Measurements from ENCODE around the gene DDX17.

DDX17 gene

DNA sequence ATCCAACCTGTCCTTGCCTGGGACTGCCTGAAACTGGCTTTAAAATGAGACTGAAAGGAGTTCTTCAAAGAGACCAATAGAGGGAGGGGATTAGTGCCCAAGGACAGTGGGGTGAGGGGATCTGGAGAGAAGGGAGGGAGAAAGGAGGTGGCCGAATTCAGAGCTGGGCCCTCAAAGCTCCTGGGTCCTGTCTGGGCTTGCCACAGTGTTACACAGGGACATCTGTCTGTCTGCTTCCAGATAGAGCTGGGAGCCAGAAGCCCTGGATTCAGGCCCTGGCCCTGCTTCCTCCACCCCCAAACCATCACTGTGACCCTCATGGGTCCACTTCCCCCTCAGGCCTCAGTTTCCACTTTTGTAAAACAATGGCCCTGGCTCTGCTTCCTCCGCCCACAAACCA lies 54.7 kb downstream of the DDX17 start:
- no peak for DNase-seq (ENCODE audit: low read depth in 3 of 3, low spot score in 1 of 3)

DNA sequence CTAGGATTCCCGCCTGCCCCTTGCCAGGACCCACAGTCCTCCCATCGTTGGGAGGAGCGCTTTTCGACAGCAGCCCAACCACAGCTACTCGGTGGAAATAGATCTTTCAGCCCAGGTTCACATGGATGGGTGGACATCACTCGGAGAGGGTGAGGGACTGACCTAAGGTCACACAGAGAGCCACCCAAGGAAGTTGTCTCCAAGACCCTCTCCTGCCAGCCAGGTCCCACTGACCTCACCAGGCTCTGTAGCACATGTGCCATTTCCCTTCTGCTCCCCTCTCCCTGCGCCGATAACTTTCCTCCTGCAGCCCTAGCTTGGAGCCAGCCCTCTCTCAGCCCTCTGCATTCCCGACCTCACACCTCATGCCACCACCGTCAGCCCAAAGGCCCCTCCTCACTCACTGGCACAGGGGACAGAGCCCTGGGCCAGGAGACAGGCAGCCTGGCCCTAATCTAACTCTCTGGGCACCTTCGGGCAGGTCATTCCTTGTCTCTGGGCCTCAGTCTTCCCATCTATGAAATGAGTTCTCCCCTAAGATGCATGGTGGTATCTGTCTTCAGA lies 55.8 kb downstream of the DDX17 start:
- no peak for DNase-seq (ENCODE audit: low read depth in 3 of 3, low spot score in 1 of 3)

DNA sequence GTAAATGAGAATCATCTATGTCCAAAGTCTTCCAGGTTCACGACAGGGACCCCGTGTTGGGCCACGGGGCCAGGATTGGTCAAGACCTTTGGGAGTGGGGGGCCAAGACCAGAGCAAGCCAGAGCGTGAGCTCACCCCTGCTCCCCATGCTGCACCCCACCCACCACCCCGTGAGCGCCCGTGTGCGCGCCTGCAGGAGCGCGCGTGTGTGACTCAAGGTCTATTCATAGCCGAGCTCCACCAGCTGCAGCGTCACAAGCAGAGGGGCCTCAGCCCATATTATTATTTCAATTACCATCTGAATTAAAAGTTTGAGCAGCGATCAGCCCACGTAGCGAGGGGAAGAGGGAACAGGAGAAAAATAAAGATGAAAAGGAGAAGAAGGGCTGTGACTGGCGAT lies 56.3 kb downstream of the DDX17 start:
- no peak for DNase-seq (ENCODE audit: low read depth in 3 of 3, low spot score in 1 of 3)

DNA sequence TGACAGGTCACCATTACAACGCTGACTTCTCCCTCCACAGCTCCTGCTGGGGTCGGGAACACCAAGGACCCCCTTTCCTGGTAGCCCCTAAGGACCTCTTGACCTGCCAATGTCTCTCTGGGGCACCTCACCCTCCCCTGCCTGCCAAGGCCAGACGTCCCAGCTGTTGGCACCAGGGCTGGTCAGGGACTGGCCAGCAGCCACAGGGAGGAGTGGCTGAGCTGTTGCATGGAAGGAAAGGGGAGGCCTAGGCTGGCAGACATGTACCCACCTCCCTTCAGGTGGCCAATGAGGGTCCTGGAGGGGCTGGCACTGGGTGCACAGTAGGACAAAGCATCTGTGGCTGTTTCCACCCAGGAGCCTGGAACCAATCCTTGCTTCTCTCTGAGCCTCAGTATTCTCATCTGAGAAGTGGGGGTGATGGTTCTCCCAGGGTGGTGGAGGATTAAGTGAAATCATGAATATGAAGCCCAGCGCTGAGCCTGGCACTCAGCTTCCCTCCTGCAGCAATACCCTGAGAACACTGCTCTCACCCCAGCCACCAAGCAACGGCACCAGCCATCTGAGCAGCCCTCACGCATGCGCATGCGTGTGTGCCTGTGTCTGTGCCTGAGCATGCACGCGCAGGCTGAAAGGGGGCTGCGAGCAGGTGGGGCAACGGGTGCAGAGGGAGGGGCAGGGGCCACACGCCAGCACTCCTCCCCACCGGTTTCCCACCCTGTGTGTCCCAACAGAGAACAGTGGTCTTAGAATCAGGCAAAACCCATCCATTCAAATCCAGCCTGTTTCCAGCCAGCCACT lies 57.0 kb downstream of the DDX17 start:
- no peak for DNase-seq (ENCODE audit: low read depth in 3 of 3, low spot score in 1 of 3)

DNA sequence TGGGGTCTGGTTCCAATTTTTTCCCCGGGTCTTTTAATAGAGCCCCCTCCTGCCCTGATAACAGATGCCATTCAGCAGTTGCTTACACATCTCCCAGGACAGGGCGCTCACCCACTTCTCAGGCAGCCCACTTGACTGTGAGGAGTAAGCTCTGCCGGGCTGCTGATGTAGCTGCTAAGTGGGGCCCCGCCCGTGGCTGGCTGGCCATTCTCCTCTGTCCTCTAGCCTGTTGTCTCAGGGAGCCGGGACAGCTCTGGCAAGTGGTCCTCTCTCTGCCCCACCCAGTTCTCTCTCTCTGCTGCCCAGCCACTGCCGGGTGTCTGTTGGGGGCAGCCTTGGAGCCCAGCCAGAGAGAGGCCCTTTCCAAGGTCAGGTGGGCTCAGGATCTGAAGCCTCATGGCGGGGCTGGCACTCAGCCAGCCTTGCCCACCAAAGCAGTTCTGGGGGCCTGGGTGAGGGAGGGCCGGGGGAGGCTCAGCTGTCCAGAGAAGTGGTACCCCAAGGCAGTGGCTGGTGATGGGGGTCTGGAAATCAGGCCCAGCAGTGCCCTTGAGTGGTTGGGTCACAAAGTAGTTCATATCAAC lies 60.0 kb downstream of the DDX17 start:
- DNase-seq (ENCODE audit: low read depth in 3 of 3, low spot score in 1 of 3): no peak

DNA sequence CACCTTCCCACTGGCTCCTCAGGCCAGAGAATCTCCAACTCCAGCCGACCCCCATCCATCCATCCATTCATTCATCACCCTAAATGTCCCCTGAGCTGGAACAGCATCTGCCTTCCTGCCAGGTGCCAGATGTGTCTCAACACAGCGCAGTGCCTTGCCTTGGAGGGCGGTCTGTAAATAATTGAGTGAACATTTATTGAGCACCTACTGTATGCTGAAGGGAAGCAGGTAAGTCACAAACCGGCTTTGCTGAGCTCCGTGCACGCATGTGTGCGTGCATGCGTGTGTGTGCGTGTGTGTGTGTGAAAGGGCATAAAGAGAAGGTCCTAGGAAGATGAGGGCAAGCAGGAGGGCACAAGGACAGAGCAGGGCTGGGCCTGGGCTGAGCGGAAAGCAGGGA lies 61.3 kb downstream of the DDX17 start:
- no peak for DNase-seq (ENCODE audit: low read depth in 3 of 3, low spot score in 1 of 3)

DNA sequence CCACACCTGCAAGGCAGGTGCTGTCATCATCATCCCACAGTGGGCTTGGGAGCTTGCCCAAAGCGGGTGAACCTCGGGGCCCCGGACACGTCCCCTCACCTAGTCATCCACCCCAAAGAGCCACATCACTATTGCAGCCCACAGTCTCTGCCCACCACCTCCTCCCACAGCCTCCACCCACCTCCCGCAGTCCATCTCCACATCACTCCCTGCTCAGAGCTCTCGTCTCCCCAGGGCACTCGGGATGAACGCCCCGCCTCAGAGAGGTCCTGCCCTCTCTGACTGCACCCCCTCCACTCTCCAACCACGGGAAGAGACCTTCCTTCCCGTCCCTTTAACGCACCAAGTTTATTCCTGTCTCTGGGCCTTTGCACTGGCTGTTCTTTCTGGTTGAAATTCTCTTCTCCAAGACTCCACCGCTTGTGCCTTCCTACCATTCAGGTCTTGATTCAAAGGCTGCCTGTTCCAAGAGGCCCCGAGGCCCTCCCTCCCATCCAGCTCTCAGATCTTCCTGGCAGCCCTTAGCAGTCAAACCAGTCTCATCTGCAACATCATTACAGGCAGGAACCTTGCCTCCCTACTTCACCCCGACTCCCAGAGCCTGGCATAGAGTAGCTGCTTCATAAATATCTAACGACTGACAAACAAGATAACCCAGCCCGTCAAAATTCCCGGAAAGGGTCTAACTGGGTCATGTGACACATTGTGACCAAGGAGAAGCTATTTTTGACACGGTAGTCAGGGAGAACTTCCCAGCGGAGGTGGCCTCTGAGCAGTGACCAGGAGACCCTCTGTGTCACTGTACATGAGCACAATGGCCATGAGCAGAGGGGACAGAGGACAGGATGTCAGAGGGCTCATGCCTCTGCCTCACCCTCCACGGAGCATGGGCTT lies 62.2 kb downstream of the DDX17 start:
- no peak for DNase-seq (ENCODE audit: low read depth in 3 of 3, low spot score in 1 of 3)

DNA sequence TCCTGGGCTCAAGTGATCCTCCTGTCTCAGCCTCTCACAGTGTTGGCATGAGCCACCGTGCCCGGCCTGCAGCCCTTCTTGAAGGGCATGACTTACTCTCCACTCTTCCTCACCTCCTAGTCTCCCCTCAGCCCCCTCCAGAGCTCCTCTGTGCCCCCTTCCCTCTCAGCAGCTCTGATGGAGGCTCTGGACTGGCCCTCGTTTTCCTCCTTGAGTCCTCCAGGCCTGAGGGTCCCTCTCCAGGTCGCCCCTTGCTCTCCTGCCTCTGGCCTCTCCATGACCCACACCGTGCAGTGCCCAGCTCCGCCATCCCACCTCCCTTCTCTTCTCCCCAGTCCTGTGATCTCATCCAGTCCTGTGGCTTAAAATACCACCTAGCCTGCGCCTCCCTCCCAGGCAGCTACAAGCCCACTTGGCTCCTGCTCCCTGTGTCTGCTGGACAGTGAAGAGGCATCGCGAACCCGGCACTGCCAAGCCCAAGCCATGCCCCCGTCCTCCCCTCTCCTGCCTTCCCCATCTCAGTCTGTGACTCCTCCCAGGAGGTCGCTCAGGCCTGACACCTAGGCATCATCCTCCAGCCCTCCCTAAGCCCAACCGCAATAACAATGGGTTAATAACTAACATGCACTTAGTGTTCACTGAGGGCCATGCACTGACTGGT lies 63.0 kb downstream of the DDX17 start:
- no peak for DNase-seq (ENCODE audit: low read depth in 3 of 3, low spot score in 1 of 3)

DNA sequence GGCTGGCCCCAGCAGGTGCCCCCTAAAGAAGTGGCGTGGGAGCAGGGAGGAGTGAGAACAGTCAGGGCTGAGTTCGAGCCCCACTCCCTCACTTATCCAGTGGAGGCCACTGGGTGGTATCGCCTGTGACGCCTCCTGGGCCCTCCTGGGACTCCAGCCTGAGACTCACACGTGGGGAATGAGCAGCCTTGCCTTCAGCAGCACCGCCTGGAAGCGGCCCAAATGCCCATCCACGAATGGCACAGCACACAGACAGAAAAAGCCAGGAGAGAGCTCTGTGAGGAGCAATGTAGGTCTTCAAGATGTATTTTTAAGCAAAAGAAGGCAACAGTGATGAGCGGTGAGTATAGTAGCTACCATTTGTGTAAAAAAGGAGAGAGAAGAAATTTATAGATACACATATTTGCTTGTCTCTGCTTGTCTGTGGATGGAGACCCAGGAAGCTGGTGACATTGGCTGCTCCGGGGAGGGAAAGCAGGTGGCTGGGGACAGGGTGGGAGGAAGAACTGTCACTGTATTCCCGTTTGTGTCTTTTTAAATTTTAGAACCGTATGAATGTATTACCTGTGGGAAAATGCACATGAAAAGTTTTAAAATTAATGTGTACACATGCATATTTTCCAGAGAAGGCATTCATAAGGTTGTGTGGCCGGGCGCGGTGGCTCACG lies 64.4 kb downstream of the DDX17 start:
- no peak for DNase-seq (ENCODE audit: low read depth in 3 of 3, low spot score in 1 of 3)

DNA sequence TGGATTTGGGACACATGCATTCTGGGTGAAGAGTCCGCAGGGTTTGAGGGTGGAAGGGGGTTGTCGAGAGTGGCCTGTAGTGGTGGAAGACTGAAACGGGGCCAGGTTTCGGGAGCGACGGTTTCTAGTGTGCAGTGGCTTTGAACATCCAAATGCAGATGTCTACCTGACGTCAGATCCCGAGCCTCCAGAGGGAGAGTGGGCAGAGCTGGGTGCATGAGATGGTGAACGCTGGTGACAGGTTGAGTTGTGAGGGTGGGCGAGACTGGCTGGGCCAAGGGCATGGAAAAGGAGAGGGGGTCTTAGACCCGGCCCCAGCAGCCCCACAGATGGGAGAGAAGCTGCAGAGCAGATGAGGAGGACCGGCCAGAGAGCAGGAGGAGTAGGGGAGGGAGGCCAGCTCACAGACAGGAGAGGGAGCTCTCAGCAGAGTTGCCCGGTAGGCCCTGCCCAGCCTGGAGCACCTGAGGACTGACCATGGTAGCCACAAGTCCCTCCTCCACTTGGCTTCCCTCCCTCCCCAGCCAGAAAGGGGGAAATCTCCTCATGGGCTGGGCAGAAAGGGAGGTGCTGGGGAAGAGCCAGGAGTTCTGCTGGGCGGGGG lies 65.3 kb downstream of the DDX17 start:
- DNase-seq (ENCODE audit: low read depth in 3 of 3, low spot score in 1 of 3): no peak

DNA sequence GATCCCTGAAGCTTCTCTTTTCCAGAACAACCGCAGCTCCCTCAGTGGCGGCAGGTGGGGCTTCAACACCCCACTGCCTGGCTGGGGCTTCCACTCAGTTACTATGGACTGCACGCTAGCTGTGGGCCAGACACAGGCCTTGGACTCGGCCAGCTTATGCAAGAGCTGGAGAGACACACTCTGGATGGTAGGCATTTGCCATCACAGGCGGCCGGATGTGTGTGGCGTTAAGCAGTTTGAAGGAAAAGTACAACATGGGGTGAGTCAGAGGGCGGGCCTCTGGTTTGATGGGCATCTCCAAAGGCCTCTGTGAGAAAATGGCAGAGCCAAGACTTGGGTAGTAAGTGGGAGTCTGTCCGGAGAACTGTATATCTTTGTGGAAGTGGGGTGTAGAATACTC lies 68.7 kb downstream of the DDX17 start:
- no peak for DNase-seq (ENCODE audit: low read depth in 3 of 3, low spot score in 1 of 3)

DNA sequence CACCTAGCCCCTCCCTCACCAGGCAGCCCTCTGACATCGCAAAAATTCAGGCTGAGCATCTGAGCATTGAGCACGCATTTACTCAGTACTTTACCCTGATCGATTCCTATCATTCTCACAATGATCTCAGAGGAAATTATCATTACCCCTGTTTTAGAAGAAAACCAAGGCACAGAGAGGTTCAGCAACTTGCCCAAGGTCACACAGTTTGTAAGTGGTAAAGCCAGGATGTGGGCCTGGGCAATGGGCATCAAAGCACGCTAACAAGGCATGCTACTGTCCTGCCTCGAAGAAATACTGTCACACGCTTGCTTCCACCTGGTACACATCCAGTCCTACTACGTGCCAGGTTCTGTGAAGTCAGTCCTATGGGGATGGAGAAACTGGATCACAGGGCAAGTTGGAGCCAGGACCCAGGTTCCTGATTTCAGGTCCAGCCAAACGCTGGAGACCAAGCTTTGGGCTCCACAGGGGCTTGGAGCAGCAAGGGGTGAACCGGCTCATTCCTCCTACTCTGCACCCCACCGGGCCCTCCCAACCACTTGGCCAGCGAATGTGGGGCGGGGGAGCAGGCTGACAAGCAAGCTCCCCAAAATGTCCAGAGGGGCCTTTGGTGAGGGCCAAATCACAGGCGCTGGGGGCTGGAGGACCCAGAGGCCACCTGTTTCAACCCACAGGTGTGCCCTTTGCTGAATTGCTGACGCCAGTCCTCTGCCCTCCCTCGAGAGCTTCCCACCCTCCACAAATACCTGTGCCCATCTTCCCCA lies 69.3 kb downstream of the DDX17 start:
- DNase-seq (ENCODE audit: low read depth in 3 of 3, low spot score in 1 of 3): no peak

DNA sequence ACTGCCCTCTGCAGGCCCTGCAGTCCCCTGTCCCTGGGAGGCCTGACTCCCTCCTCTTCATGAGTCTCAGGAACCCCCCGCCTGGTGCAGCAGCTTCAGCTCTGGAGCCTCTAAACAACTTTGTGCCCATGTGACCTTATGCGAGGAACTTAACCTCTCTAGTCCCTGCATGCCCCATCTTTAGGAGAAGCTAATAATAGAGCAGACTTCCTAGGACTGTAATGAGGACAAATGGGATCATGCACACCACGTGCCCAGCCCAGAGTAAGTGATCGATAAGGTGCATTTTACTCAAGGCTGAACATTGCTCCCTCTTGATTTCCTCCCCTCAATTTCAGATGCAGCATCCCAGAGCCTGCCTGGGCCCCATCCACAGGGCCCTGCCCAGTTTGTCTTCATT lies 70.1 kb downstream of the DDX17 start:
- DNase-seq (ENCODE audit: low read depth in 3 of 3, low spot score in 1 of 3): no peak

DNA sequence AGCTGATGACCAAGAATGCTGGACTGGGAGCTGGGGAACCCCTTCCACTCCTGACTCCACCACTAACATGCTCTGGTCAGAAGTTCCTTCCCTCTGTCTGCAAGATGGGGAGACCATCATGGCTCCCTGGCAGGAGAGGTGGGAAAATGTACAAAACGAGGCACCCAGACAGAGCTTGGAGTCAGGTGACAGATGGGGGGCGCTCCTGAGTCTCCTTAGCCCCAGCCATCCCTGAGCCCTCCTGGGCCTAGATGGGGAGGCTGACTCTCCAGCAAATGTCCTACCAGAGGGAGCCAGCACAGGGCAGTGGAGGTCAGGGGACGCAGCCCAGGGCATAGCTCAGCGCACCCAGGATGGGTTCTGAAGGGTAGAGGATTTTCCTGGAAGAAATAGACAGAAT lies 71.1 kb downstream of the DDX17 start:
- DNase-seq (ENCODE audit: low read depth in 3 of 3, low spot score in 1 of 3): no peak

DNA sequence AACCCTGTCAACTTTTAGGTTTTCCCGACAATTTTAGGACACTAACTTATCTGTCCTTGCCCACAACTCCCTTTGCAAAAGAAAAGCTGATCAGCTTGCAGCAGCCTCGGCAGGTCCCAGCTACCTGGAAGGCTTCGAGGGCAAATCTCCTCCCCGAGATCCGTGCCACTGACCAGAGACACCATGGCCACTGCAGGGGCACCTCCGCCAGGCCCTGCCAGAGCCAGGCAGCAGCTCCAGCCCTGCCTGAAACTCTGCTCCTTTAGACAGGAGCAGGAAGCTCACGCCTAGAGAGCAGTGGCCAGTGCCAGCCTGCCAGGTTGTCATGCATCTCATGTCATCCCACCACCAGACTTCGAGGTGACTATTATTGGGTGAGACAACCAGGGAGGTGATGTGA lies 72.2 kb downstream of the DDX17 start:
- DNase-seq (ENCODE audit: low read depth in 3 of 3, low spot score in 1 of 3): no peak
